ENCODE data around the gene PBOV1.
A peak's percentile ranks its signal among the peaks of the same experiment; 100 is the strongest.

The PBOV1 gene

GRCh38 chr6:138218449-138218848, at the start of gene PBOV1:
Gene PBOV1, minus strand, starts transcription at chr6:138218491. Its CDS starts 96 bp downstream, at chr6:138218395.
- DNase-seq, result no peak

GRCh38 chr6:138266095-138266494, 47.8 kb upstream of the PBOV1 start:
- DNase-seq, result no peak

DNA sequence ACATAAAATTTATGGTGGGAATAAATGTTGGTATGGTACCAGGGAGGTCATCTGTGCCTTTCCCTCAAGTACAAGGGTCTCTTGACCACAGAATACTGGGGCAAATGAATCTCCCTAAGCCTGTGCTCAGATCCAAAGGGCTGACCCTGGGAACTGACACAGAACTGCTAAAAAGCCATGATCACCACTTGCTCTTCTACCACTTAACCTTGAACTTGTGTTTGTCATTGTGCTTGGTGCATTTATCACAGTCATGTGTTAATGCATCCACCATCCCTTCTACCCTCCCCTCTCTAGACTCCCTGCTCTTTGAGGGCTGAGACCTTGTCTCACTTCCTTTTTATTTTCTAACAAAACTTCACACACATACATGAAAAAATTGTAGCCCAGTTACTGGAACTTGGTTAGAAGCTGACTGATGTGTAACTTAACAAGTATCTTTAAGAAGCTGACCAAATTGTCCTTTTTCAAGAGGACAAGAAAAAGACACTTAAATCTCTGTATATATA, 46.1 kb upstream of the PBOV1 start:
- DNase-seq, result no peak

GRCh38 chr6:138263963-138264362, 45.7 kb upstream of the PBOV1 start:
- no peak for DNase-seq

DNA sequence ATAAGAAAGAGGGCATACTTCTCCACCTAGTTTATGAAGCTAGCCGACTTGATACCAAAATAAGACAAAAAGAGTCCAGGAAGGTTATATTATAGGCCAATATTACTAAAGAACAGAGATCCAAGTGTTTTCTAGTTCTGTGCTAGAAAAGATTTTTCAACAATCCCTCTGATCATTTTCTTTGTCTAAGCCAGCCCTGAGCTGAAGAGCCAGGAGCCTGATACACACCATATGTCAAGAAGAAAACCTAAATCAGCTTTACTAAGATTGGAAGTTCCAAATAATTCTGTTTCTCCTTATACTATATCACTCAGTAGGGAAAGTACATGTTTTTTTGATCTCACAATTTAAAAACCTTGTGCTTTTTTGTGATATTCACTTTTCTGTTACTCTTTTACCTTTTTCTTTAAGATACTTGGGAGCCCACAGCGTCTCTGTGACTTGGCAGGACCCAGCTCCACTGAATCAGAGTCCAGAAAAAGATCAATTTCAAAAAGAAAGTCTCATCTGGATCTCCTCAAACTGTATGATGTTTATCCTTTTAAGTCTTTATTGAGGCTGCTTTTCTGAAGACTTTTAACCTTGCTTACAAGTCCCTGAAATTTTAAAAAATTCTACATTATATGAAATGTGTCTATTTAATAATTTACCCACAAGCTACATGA, 43.0 kb upstream of the PBOV1 start:
- no peak for DNase-seq

GRCh38 chr6:138258991-138259390, 40.7 kb upstream of the PBOV1 start:
- DNase-seq, result no peak

GRCh38 chr6:138258197-138258596, 39.9 kb upstream of the PBOV1 start:
- no peak for DNase-seq

DNA sequence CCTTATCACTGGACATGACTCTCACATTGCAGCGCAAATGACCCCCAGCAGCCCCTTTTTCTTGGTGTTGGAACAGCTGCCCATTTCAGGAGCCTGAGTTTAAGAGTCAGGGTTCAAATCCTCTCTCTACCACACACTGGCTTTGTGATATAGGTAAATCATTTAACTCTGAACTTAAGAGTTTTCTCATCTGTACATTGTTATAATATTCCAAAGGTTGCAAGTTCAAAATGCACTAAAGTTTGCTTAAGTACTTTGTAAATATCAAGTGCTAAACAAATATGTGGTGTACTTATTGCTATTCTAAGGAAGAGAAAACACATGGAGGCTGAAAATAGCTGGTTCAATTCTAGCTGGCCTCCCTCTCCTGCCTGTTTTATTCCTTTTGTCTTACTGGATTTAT, 39.3 kb upstream of the PBOV1 start:
- DNase-seq, result no peak

DNA sequence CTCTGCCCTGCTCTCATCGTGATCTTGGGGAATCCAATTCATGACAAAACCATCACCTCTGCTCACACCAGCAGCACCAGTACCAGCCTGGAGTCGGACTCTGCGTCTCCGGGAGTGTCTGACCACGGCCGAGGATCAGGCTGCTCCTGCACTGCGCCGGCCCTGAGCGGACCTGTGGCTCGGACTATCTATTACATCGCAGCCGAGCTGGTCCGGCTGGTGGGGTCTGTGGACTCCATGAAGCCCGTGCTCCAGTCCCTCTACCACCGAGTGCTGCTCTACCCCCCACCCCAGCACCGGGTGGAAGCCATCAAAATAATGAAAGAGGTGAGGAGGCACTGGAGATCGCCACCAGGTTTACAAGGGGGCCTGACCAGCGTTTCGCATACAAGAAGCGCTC, 37.2 kb upstream of the PBOV1 start:
- DNase-seq, result no peak

DNA sequence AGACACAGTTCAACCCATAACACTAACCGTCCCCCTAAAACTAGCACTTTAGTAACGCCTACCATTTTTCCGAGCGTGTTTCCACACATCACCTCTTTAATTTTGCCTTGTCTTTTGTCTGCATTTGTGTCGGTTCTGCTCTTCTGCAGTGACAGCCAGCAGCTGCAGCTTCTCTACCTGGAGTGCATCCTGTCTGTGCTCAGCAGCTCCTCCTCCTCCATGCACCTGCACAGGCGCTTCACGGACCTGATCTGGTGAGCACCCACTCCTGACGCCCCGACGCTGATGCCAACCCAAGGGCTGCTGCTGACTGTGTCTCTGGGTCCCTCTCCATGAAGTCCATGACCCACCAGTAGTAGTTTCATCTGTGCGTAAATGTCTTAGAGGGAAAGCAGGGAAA, 35.4 kb upstream of the PBOV1 start:
- DNase-seq, result no peak

DNA sequence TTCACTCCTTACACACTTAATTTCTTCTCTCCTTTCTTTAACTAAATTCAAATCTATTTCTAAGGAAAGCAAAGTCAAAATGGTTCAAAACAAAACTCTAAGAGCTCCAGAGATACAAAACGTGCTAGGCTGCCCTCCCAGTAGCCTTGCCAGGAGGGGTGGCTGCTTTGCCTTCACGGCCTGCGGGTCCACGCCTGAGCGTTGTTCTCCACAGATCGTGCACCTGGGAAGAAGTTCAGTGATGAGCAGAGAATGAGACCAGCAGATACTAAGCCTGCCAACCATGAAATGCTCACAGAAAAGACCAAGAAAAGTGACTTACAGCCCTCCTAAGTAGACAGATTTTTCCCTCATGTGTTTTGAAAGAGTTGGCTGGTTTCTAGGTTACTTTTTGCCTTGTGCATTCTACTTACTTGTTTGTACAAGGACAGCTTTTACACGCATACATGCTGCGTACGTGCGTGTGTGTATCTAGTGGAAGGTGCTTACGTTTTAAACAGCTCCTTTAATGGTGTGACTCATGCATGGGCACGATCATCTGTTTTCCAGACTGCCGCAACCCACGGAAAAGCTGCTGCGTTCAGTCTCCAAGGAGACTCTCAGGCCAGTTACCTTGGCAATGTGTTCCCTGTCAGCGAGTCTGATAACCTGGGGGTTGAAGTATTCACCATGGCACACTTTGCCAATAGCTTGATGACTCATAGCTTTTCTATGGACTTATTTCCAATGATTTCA, 32.4 kb upstream of the PBOV1 start:
- no peak for DNase-seq

DNA sequence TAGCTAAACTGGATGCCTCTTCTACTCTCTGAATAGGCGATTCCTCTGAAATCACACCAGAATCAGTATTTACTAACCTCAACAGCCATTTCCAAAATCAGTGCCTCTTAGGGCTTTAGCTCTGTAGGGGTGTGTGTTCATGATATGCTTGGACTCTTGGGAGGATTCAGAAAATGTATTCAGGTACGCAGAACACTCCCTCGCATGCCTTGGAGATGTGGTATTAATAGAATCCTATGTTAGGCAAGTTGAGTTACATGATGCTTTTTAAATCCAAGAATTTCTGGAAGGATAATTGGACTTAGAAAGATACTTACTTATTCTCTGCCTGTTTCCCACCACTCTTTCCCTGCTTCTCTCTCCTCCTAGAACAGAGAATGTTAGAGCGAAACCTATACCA, 31.8 kb upstream of the PBOV1 start:
- DNase-seq, result no peak

GRCh38 chr6:138248878-138249277, 30.6 kb upstream of the PBOV1 start:
- DNase-seq, result no peak

GRCh38 chr6:138248011-138248410, 29.7 kb upstream of the PBOV1 start:
- no peak for DNase-seq

- no peak for DNase-seq
These were observed 28.6 kb upstream of the PBOV1 start for GRCh38 chr6:138246650-138247440.

GRCh38 chr6:138245751-138246150, 27.5 kb upstream of the PBOV1 start:
- DNase-seq, result no peak

- DNase-seq, result peak; percentile 67
These were observed 24.8 kb upstream of the PBOV1 start for GRCh38 chr6:138242987-138243592.

- no peak for DNase-seq
These were observed 23.6 kb upstream of the PBOV1 start for GRCh38 chr6:138241934-138242333.

DNA sequence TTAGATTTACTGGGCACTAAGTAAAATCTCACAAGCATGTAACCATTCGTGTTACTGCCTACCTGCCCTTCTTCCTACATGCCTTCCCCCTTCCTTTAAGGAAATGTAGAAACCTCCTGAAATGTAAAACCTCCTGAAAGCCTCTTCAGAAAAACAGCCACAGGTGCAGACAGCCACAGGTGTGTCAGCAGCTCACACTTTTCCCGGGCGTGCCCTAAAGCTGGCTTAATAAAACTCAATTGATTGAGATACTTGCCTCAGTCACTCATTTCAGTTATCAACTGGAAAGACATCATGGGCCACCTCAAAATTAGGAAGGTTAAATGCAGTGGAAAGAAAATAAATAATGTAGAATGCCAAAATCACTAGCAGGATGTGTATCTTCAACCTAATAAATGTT, 23.1 kb upstream of the PBOV1 start:
- peak; percentile 11 for DNase-seq

DNA sequence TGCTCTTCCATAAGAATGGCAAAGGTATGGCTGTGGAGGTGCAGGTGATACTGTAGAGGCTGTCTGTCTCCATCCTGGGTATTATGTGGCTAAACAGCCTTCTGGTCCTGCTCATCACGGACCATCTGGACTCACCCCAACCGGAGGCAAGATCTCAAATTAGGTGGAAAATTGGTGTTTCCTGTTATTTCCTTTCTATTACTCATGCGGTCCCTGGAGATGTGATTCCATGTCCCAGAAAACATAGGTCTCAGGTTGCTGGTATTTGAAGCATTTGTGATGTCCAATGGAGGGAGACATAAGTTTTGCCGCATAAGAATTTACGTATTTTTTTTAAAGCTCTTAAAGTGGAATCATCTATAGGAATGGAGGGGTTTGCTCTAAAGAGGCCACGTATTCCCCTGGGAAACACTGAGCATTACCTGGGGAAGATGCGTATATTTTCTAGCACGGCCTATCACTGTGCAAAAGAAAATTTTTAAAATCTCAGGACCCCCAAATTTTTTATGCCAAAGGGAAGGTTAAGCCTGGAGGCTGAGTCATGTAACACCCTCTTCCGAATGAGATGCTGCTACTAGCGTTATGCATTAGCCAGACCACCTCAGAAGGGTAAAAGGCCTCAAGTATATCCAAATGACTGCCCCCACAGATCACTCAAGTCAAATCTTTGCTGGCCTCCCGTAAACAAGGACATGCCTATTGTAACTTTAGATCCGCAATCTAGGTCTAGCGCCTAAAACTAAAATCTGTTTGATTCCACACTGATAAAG, 22.4 kb upstream of the PBOV1 start:
- DNase-seq, result peak; percentile 99

- no peak for DNase-seq
These were observed 21.5 kb upstream of the PBOV1 start for GRCh38 chr6:138239774-138240173.

DNA sequence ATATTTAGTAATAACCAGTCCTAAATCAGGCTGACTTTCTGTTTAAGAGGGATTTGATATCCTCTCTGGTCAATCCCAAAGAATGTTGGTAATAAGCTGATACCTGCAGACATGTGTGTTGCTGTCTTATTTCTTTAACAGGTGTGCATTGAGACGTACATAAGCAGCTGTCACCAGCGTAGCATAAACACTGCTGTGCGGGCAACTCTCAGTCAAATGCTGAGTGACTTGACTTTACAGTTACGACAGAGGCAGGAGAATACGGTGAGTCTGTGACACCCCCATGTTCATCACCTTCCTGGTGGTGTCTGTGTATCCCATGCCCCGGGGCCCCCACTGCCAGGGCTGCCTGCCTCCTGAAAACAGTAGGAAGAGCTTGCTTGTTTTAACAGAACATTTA, 20.1 kb upstream of the PBOV1 start:
- DNase-seq, result peak; percentile 69
